Globus pallidus (tissue), 1 donor: ENCODE results near the gene POU6F2.
A peak's percentile ranks its signal among the peaks of the same experiment; 100 is the strongest.

Experiments
- DNase-seq: peaks from one replicate; pipeline ENCODE4 v3.0.0-alpha.2; 2015; ENCODE audit warnings: low spot score

POU6F2 gene

DNA sequence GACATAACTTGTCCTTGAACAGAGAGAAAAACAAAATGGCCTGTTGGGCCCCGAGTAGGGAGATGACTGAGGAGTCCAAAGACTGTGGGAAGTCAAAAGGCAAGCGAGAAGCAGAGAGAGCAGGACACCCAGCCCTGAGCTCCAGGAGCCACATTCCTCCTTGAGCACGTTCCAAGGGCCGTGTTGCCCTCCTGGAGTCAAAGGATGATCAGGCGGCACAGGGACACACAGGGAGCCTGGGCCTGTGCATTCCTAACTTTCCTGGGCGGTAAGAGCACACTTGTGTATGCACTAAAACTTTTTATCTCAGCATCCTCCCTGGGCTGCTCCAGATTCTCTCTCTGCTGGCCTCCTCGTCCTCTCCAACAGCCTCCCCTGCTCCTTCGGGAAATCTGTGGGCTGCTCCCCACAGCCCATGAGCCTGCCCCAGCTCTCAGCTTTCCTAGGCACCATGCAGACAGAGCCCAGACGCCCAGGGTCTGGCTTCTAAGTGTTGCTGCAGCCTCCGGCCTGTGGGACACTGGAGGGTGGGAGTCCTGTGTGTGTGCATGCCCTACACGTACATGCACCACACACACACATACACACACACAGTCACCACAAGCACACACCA lies 281.8 kb downstream of the POU6F2 start:
- no peak for DNase-seq

DNA sequence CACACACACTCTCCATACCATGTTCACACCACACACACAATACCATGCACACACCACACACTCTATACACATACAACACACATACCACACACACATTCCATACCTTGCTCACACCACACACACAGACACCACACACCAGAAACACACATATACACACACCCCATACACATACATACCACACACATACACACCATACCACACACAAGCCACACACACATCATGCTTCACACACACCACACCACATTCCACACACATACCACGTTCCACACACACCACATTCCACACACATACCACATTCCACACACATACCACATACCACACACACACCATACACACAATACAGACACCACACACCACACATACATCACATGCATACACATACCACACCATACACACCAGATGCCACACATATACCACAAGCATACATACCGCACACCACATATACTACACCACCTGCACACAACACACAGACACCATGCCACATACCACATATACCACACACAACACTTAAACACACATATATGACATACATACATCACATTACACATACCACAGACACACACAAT lies 282.7 kb downstream of the POU6F2 start:
- DNase-seq, result no peak

DNA sequence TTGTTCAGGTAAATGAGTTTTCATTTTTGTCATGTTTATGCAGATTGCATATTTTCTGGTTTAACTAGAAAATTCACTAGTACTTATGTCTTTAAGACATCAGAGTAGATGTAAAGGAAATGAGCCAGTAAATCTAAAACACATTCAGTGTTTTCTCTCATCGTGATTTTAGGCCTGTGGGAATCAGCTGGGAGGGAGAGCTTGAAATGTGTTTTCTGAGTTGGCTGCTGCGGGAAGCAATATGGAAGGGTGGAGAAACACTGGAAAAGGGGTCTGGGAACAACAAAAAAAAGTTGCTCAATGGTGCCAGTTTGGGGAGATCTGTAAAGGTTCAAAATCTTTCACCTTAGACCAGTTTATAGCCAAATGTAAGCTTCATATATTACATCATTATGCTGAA lies 284.1 kb downstream of the POU6F2 start:
- no peak for DNase-seq

DNA sequence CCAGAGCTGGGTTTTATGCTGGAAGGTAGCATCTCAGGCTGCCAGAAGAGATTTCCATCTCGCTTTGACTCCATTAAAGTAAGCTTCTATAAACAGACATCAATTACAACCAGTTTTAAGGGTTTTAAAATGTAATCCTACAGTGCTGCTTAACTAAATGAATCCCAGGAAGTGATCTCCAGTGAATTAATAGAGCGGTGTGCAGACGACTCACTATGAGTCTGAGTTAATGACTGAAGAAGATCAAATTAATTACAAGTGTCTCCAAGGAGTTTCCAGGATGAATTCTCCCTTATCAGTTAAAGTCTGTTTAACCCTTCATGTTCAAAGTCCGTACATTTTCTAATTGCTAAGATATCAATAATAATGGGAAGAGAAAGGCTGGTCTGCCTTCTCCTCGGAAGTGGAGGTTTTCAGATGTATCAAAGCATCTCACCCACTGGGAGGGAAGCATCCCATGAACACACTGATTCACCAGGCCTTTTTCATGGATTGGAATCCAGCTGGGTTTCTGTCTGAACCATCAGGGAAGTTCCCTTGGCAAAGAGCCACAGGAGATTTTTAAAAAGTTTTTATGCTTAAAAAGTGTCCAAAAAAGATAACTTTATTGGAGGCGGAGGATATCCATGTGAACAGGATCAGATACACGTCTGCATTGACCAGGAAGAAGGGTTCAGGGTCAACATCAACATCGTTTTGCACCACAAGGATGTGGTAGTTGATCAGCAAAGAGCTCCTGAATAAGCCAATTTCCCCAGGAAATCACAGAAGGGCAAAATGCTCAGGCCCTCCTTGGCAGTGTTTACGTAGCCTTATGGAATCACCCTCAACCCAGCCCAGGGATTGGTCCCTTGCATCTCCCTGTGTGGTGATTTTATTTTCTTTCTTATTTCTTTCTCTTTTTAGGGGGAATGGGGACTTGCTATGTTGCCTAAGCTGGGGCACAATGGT lies 288.2 kb downstream of the POU6F2 start:
- DNase-seq, result no peak

DNA sequence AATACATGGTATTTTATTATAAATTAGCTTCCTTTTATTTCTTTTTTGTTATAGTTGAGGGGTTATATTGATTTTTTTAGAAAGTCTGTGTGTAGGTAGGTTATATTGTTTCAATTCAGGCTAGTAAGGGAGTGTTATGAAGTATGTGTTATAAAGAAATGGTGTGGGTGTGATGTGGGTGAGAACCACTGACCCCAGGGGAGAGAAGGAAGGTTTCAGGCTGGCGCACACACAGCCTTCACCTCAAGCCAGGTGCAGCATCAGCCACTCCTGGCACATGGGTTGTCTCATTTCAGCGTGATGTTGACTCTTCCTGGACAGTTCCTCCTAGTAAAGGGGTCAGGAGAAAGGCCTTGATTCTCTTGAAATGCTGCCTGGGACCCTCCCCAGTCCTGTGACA lies 291.3 kb downstream of the POU6F2 start:
- no peak for DNase-seq

DNA sequence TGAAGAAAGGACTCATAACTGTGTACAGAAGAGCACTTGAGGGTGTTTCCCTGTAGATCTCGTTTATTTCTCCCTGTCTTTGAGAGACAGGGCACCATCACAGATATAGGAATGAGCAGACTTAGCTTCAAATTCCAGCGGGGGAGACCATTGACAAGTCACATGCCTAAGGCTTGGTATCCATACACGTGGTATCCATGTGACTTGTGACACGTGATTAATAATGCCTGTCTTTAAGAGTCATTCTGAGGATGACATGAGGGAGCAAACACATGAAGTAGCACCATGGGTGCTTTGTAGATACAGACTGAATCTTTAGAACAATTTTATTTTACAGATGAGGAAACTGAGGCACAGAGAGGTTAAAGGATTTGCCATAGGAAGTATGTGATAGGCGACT lies 292.3 kb downstream of the POU6F2 start:
- no peak for DNase-seq

DNA sequence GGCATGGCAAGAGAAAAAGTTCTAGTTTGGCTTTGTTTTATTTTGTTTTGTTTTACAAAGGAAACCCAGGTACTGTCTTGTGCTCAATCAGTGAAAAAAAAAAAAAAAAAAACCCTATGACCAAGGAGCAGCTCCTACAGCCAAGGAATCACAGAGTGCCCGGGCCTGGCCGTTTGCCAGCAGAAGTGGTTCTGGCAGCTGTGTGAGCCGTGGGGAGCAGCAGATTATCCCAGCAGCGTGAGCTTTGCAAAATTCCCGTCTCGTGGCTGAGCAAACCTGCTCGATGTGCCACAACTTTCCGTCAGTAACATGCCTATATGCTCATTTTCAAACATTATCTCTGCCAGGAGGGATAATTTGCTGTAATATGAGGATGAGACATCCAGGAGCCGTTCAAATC lies 293.7 kb downstream of the POU6F2 start:
- DNase-seq, result peak; percentile 20

DNA sequence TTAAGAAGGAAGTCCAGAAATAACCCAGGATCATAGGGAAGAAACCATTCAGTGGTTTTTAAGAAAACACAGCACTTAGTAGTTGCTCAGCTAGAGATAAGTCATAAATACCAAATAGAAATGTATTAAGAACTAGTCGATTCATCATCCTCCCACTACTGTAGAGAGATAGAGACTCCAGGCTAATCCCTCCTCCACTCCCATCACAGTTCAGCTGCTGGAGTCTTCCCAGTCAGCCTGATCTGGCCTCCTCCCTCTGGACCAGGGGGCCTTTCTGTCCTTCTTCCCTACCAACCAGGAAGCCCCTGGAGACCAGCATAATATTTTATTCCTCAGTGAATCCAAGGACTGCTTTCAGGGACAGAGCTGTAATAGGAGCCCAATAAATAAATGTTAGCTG lies 294.4 kb downstream of the POU6F2 start:
- no peak for DNase-seq

DNA sequence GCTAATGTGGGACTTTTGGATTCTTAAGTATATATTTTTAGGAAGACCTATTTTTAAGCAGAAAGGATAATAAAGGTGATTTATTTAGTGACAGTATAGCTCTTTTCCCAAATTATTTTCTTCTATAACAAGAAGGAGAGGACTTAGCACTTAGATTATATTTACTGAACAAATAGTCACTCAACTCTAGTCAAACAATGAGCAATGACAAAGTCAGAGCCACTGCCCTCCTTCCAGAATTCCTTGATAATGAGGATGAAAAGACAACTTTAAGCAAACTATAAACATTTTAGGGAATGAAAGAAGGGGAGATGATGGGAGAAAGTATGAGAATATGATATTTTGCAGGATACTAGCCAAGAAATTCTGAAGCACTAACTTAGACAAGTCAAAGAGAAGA lies 295.0 kb downstream of the POU6F2 start:
- no peak for DNase-seq

DNA sequence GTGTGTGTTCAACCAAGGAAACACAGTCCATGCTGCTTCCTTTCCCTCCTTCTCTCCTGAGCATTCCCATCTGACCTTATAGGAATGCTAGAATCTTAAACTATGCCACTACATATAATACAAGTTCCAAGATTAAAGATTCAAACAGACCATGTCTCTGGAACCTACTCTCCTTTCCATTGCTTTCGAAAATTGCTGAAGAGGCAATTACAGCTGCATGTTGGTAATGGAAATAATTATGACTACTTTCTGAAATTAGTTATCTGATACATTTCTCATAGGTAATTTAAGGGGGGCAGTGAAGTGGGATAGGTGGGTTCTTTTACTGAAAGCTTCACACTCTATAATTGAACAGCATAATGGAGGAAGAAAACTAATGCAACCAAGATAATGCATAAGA lies 302.6 kb downstream of the POU6F2 start:
- DNase-seq, result no peak

DNA sequence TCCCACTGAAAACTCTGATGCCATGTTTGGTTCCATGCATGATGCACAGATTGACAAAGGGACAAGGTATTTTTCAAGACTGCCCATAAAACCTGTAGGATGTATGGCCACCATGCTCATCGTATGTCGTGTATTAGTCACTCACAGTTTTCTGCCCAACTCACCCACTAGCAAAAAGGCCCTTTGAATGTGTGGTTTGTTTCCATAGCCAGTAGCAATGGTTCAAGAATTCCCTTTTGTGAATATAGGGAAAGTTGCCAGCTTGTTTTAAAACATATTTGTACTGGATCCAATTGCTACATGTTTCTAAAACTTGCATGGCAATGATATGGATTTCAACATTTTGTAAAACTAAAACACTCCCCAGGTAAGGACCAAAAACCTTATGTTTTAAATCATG lies 307.5 kb downstream of the POU6F2 start:
- DNase-seq, result no peak

DNA sequence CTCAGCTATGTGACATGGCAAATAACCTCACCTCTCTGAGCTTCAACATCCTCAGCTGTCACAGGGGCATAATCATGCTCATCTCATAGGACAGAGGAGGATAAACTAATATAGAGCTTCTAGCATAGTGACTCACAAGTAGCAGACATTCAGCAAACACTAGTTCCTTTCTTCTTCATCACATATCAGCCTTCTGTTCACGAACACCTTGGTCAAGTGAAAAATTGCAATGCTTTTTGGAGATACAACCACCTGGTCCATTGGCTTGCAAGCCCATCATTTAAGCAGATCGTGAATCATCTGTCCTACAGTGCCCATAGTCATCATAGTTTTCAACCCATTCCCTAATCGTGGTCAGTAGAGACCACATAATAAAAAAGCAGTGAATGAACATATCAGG lies 310.6 kb downstream of the POU6F2 start:
- no peak for DNase-seq

DNA sequence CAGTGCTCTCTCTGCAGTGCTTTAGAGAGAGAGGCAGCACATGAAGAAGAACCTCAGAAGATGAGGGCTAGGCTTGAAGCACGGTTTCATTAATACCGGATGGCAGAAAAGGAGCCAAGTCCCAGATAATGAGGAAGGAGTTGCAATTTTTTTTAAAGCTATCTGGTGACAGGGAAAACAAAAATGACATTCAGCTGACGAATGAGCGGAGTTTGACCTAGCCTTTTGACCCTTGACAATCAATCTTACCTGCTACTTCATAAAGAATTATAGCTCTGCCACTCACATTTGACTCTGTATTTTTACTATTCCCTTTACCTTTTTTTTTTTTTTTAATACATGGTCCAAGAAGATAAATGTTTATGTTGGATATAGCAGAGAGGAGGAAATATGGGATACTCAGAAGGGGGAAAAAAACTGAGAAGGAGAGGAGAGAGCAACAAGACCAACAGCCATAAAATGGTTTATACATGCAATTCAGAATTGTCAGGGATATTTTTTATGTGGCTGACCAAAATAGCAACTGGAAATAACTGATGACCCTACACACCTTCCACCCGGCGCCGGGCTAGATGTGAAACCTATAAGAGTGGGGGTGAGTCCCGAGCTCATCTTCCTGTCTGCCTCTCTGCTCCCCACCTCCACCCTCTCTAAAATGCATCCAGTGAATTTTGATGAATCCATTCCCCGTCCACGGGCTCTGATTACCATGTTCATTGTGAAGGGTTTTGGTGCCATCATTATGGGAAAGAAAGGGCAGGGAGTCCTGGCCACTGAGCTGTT lies 314.1 kb downstream of the POU6F2 start:
- no peak for DNase-seq

DNA sequence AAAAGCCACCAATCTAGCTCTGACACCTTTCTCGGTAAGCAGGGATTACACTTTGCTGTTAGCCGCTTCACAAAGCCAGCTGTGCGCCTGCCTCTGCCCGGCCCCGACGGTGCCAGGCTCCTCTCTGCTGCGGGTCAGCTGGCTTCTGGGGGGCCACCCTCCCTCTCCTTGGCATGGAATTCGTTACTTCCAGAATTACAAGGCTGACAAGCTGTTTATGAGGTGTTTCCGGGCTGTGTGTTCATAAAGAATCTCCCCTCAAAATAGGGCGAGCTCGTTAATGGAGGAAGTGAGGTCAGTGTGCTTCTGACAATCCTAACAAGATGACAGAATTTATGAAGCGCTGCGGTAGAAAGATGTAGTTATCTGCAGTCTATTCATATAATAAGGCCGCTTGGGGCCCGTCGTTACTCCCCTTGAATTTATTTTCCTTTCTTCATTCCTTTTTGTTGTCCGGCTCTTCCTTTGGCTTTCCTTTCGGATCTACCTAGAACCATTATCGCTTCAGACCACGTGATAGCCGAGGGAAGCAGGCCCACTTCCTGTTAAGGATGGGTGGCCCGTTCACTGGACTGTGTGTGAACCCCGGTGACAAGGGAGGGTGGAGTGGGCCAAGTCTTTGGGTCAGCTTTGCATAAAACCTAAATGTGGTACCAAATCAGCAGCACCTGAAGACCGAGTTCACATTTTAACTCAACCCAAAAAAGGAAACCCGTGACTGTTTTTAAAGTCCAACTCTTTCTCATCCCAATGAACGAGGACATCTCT lies 315.5 kb downstream of the POU6F2 start:
- no peak for DNase-seq

DNA sequence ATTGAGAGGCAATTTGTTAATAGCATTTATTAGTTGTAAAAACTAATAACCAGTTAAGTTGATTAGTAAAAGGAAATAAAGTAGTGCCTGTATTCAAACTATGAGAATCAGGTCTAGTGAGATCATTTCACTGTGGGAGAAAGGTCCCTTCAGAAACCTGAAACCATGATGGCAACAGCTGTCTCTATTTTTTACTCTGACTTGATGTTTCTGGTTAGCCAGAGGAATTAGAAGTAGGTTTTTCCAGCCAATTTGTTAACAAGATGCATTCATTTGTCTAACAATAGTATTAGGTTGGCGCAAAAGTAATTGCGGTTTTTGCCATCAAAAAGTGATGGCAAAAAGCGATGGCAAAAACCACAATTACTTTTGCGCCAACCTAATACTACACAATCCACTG lies 316.3 kb downstream of the POU6F2 start:
- DNase-seq, result no peak

DNA sequence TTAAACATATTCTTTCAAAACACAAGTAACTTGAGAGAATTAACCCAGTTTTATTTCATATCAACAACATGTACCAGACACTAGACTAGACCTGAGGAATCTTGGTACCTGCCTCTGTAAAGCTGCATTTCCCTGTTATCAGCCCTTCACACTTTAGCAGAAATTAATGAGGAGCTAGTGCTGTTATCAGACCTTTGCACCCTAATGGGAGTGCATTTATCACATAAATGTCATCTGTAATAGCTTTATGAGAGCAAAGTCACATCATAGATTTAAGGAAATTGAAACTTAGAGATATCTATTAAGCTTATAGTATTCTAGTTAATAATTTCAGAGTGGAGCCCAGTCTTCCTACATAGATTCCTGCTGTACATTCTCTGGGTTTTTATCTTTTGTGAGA lies 318.1 kb downstream of the POU6F2 start:
- no peak for DNase-seq

DNA sequence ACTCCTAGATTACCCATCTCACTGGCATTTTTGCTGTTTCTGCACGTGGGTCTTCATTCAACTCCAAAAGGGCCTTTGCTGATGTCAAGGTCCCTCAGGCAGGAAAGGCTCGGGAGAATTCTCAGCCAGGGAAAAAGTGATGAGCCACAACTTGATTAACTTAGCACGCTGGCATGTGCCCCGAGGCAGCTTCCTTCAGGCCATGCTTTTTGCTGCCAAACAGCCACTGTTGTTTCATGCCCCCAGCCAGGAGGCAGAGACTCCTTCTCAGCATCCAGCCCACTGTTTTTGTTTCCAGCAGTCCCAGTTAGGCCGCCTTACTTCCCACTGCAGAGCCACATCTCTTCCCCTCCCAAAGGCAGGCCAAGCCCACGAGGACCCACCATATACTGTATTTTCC lies 322.0 kb downstream of the POU6F2 start:
- peak; percentile 3 for DNase-seq

DNA sequence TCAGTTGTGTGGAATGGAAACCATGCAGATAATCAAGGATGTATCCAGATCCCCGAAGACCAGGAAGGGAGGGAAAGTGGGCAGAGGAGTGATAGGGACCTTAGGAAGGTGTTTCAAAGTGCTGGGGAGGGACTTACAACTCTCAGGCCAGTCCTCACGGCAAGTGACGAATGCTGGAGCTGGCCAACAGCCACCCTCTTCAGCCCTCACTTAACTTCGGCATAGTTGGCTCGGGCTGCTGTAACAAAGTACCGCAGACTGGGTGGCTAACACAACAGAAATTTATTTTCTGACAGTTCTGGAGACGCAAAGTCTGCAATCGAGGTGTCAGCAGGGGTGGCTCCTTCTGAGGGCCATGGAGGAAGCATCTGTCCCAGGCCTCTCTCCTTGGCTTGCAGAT lies 322.6 kb downstream of the POU6F2 start:
- DNase-seq, result no peak

DNA sequence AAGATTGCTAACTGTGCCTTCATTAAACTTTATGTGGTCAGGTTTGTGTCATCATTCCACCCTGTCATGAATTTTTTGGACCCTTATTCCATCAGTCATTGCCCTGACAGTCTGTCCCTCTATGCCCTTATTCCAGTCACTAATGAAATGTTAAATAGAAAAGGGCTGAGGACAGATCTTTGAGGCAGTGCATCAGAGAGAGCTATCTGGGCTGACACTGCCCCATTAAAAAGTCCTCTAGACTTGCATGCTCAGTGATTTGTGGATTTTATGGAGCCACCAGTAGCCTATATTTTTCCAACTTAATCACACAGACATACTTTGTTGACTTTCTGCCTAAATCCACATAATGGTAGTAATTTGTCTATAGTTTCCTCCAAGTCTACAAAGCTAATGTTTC lies 323.8 kb downstream of the POU6F2 start:
- no peak for DNase-seq

DNA sequence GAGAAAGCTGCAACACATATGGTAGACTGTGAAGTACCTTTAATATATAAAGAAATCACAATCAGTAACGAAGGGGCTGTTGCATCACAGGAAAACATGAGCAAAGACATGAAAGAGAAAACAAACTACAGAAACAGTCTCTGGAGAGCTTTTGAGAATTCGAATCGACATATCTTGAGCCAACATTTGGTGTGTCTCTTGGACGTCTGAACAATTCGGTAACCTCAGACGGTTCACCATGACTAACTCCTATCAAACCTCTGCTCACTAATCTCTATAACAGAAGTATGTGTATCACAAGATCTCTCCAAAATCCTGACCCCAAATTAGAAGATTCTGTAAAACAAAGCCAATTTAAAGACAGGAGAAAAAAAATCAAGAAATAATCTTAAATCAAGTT lies 326.5 kb downstream of the POU6F2 start:
- DNase-seq, result no peak

DNA sequence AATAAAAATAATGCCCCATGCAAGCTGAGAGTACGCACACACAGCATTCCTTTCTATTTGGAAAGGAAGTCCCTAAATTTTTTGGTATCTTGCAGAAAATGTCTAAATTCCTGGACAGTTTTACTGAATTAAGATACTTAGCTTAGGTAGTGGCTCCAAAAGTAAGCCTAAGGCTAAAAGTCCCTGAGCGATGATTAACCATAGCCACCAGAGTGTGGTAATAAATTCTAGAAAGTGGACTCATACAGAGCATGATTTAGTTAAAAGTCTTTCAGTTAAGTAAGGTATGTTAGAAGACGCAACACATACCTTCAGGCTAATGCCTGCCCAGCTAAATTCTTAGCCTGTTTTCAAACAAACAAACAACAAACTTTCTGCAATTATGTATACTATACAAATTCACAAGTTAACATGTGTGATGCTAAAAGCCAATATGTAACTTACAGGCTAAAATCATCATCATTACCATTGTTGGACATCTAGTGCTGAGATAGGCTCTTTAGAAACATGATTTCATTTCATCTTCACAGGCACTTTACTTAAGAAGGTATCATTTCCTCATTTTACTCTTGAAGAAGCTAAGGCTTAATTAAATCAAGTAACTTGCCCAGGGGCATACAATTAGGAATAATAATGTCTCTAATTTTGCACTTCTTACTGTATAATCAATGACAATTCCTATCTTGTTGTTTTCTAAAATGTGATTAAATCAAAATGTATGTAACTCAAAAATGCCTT lies 327.1 kb downstream of the POU6F2 start:
- DNase-seq, result no peak
